Measurements from ENCODE around the gene NRXN2.

Gene NRXN2

GRCh38 chr11:64607381-64607985 lies 115.5 kb downstream of the NRXN2 start:
- no peaks in the 10 kb centered on the region for H3K27me3 ChIP-seq (replicated peaks in 2 of 5; ENCODE audit: control insufficient read depth in 4 of 5, insufficient read depth in 5 of 5, low read length in 4 of 5)
- POLR2A ChIA-PET, result no interaction called here
- no peak overlapping the region for H3K4me3 ChIP-seq (ENCODE audit: control insufficient read depth in 1 of 7, extremely low read depth in 1 of 7, insufficient read depth in 4 of 7, low read depth in 2 of 7, low read length in 6 of 7)
- CTCF ChIA-PET, result no interaction called here
- H3K4me1 ChIP-seq (ENCODE audit: control extremely low read depth in 1 of 4, control insufficient read depth in 4 of 4, insufficient read depth in 4 of 4, low read length in 3 of 4), result peaks cover 0 to 41% (median 25%) of the 10 kb centered on the region in 4 experiments
- H3K36me3 ChIP-seq (ENCODE audit: control insufficient read depth in 4 of 4, insufficient read depth in 4 of 4, low read length in 3 of 4), result no peaks in the 10 kb centered on the region
- H3K9me3 ChIP-seq (ENCODE audit: control extremely low read depth in 1 of 5, control insufficient read depth in 4 of 5, insufficient read depth in 2 of 5, low read depth in 1 of 5, low read length in 4 of 5), result no peaks in the 10 kb centered on the region
- no peak overlapping the region for H3K27ac ChIP-seq (ENCODE audit: insufficient read depth in 1 of 2, low read depth in 1 of 2, low read length in 2 of 2, poor library complexity in 1 of 2, severe bottlenecking in 2 of 2)
- WGBS (ENCODE audit: insufficient coverage), result 93% methylated on average over 21 of the region's 55 CpGs
- no peak for DNase-seq

DNA sequence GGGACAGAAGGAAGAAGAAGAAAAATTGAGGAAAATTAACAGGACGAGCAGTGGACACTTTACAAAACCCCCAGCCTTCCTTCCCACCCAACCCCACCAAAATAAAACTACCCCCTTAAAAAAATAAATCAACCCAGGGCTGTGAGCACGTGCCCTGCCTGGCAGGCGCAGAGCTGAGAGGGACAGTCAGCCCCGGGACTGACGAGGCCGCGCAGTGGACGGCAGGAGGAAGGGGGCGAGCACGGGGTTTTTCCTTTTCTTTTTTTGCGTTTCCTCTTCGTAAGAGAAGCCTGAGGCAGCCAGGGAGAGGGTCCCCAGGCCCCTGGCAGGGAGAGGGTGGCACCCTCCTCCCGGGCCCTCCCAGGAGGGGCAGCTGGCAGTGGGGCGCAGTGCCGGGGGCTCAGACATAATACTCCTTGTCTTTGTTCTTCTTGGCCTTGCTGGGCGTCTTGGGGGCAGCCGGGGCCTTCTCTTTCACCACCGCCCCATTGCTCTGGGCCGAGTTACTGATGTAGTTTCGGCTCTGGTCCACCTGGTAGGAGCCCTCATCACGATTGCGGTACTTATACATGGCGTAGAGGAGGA lies 116.1 kb downstream of the NRXN2 start:
- Histone ChIP-seq H3K36me3 (ENCODE audit: control insufficient read depth in 4 of 4, insufficient read depth in 4 of 4, low read length in 3 of 4) (no peaks in the 10 kb centered on the region), H3K27ac (ENCODE audit: insufficient read depth in 1 of 2, low read depth in 1 of 2, low read length in 2 of 2, poor library complexity in 1 of 2, severe bottlenecking in 2 of 2) (no peak overlapping the region), H3K27me3 (replicated peaks in 2 of 5; ENCODE audit: control insufficient read depth in 4 of 5, insufficient read depth in 5 of 5, low read length in 4 of 5) (no peaks in the 10 kb centered on the region), H3K4me3 (ENCODE audit: control insufficient read depth in 1 of 7, extremely low read depth in 1 of 7, insufficient read depth in 4 of 7, low read depth in 2 of 7, low read length in 6 of 7) (no peak overlapping the region), H3K4me1 (ENCODE audit: control extremely low read depth in 1 of 4, control insufficient read depth in 4 of 4, insufficient read depth in 4 of 4, low read length in 3 of 4) (peaks cover 0 to 35% (median 19%) of the 10 kb centered on the region in 4 experiments), H3K9me3 (ENCODE audit: control extremely low read depth in 1 of 5, control insufficient read depth in 4 of 5, insufficient read depth in 2 of 5, low read depth in 1 of 5, low read length in 4 of 5) (no peaks in the 10 kb centered on the region)
- CTCF ChIA-PET, result interaction anchor here (0.7 kb wide), 1 partner anchor 27 kb away, joined by 3 read pairs; no protein-coding TSS in a partner anchor
- POLR2A ChIA-PET, result no interaction called here
- 72% methylated on average over 17 of the region's 23 CpGs for WGBS (ENCODE audit: insufficient coverage)
- no peak for DNase-seq

- whole genome bisulfite sequencing (ENCODE audit: insufficient coverage), result 87% methylated on average over 10 of the region's 21 CpGs
- CTCF ChIA-PET, result interaction anchor here (0.7 to 1.4 kb wide), 2 partner anchors 15 to 28 kb away, joined by 3 to 4 read pairs; partner anchors contain the start of gene SLC22A12
Observed at GRCh38 chr11:64605656-64606585, 117.1 kb downstream of the NRXN2 start.

GRCh38 chr11:64605244-64605560 lies 117.8 kb downstream of the NRXN2 start:
- H3K27me3 ChIP-seq (replicated peaks in 2 of 5; ENCODE audit: control insufficient read depth in 4 of 5, insufficient read depth in 5 of 5, low read length in 4 of 5), result no peaks in the 10 kb centered on the region
- 69% methylated on average over 10 of the region's 10 CpGs for WGBS (ENCODE audit: insufficient coverage)

More at GRCh38 chr11:64605656-64606585, 117.1 kb downstream of the NRXN2 start:
- no peak overlapping the region for H3K27ac ChIP-seq (ENCODE audit: insufficient read depth in 1 of 2, low read depth in 1 of 2, low read length in 2 of 2, poor library complexity in 1 of 2, severe bottlenecking in 2 of 2)
- H3K27me3 ChIP-seq (replicated peaks in 2 of 5; ENCODE audit: control insufficient read depth in 4 of 5, insufficient read depth in 5 of 5, low read length in 4 of 5), result no peaks in the 10 kb centered on the region
- H3K4me1 ChIP-seq (ENCODE audit: control extremely low read depth in 1 of 4, control insufficient read depth in 4 of 4, insufficient read depth in 4 of 4, low read length in 3 of 4), result peaks cover 0 to 25% (median 9%) of the 10 kb centered on the region in 4 experiments
- POLR2A ChIA-PET, result interaction anchor here (1.2 kb wide), 1 partner anchor 15 kb away, joined by 3 read pairs; no protein-coding TSS in a partner anchor
- DNase-seq, result no peak
- H3K9me3 ChIP-seq (ENCODE audit: control extremely low read depth in 1 of 5, control insufficient read depth in 4 of 5, insufficient read depth in 2 of 5, low read depth in 1 of 5, low read length in 4 of 5), result peaks cover 0 to 3% (median 0%) of the 10 kb centered on the region in 5 experiments
- no peaks in the 10 kb centered on the region for H3K36me3 ChIP-seq (ENCODE audit: control insufficient read depth in 4 of 4, insufficient read depth in 4 of 4, low read length in 3 of 4)
- H3K4me3 ChIP-seq (ENCODE audit: control insufficient read depth in 1 of 7, extremely low read depth in 1 of 7, insufficient read depth in 4 of 7, low read depth in 2 of 7, low read length in 6 of 7), result no peak overlapping the region

DNA sequence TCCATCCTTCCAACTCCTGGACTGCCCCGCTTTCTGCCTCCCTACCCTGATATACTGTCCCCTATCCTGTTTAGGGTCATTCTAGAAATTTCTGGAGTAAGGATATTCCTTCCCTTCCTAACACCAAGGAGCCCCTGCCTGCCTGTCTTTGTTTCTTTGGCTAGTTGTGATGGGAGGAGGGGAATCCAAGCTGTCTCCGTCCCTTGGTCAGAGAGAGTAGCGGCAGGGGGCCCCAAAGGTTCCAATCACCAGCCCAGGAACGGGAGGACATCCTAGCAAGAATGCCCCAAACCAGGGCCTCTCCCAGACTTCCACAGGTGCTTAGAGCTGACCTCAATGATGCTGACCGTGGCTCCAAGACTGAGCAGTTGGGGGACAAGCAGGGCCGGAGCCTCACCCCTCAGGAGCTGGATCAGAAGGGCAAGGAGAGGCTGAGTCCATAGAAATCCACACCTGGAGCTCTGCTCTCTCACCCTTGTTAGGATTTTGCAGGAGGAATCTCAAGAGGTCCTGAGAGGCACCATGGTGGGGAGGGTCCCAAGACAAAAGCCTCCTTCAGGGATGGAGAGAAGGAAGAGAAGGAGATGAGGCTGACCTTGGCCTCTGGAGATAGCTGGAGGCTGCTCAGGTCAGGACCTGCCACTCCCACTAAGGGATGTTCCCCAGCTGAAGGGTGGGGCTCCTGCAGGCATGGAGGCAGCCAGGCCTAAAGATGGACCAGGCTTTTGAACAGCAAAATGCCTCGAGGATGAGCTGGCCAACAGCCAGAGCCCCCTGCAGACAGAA lies 118.3 kb downstream of the NRXN2 start:
- Histone ChIP-seq H3K9me3 (ENCODE audit: control extremely low read depth in 1 of 5, control insufficient read depth in 4 of 5, insufficient read depth in 2 of 5, low read depth in 1 of 5, low read length in 4 of 5) (peaks cover 0 to 3% (median 0%) of the 10 kb centered on the region in 5 experiments), H3K4me3 (ENCODE audit: control insufficient read depth in 1 of 7, extremely low read depth in 1 of 7, insufficient read depth in 4 of 7, low read depth in 2 of 7, low read length in 6 of 7) (no peak overlapping the region), H3K36me3 (ENCODE audit: control insufficient read depth in 4 of 4, insufficient read depth in 4 of 4, low read length in 3 of 4) (no peaks in the 10 kb centered on the region), H3K27me3 (replicated peaks in 2 of 5; ENCODE audit: control insufficient read depth in 4 of 5, insufficient read depth in 5 of 5, low read length in 4 of 5) (no peaks in the 10 kb centered on the region), H3K4me1 (ENCODE audit: control extremely low read depth in 1 of 4, control insufficient read depth in 4 of 4, insufficient read depth in 4 of 4, low read length in 3 of 4) (peaks cover 0 to 12% (median under 1%) of the 10 kb centered on the region in 4 experiments), H3K27ac (ENCODE audit: insufficient read depth in 1 of 2, low read depth in 1 of 2, low read length in 2 of 2, poor library complexity in 1 of 2, severe bottlenecking in 2 of 2) (no peak overlapping the region)
- ChIA-PET POLR2A (interaction anchor here (1.2 kb wide), 1 partner anchor 14 kb away, joined by 3 read pairs; no protein-coding TSS in a partner anchor), CTCF (interaction anchor here (1.4 kb wide), 1 partner anchor 14 kb away, joined by 4 read pairs; the partner anchor contains the start of gene SLC22A12)
- DNase-seq, result no peak
- WGBS (ENCODE audit: insufficient coverage), result 93% methylated on average over 5 of the region's 7 CpGs

More at GRCh38 chr11:64605244-64605560, 117.8 kb downstream of the NRXN2 start:
- peak; percentile 14 to 64 (median 52) for DNase-seq
- ChIA-PET POLR2A (interaction anchor here (1.2 kb wide), 1 partner anchor 15 kb away, joined by 3 read pairs; no protein-coding TSS in a partner anchor), CTCF (interaction anchor here (1.4 kb wide), 1 partner anchor 14 kb away, joined by 4 read pairs; the partner anchor contains the start of gene SLC22A12)
- Histone ChIP-seq H3K9me3 (ENCODE audit: control extremely low read depth in 1 of 5, control insufficient read depth in 4 of 5, insufficient read depth in 2 of 5, low read depth in 1 of 5, low read length in 4 of 5) (peaks cover 0 to 3% (median 0%) of the 10 kb centered on the region in 5 experiments), H3K36me3 (ENCODE audit: control insufficient read depth in 4 of 4, insufficient read depth in 4 of 4, low read length in 3 of 4) (no peaks in the 10 kb centered on the region), H3K27ac (ENCODE audit: insufficient read depth in 1 of 2, low read depth in 1 of 2, low read length in 2 of 2, poor library complexity in 1 of 2, severe bottlenecking in 2 of 2) (no peak overlapping the region), H3K4me3 (ENCODE audit: control insufficient read depth in 1 of 7, extremely low read depth in 1 of 7, insufficient read depth in 4 of 7, low read depth in 2 of 7, low read length in 6 of 7) (no peak overlapping the region), H3K4me1 (ENCODE audit: control extremely low read depth in 1 of 4, control insufficient read depth in 4 of 4, insufficient read depth in 4 of 4, low read length in 3 of 4) (peaks cover 0 to 18% (median 2%) of the 10 kb centered on the region in 4 experiments)

GRCh38 chr11:64603411-64604110 lies 119.4 kb downstream of the NRXN2 start:
- Histone ChIP-seq H3K36me3 (ENCODE audit: control insufficient read depth in 4 of 4, insufficient read depth in 4 of 4, low read length in 3 of 4) (no peaks in the 10 kb centered on the region), H3K9me3 (ENCODE audit: control extremely low read depth in 1 of 5, control insufficient read depth in 4 of 5, insufficient read depth in 2 of 5, low read depth in 1 of 5, low read length in 4 of 5) (peaks cover 0 to 3% (median 0%) of the 10 kb centered on the region in 5 experiments), H3K27ac (ENCODE audit: insufficient read depth in 1 of 2, low read depth in 1 of 2, low read length in 2 of 2, poor library complexity in 1 of 2, severe bottlenecking in 2 of 2) (no peak overlapping the region), H3K4me3 (ENCODE audit: control insufficient read depth in 1 of 7, extremely low read depth in 1 of 7, insufficient read depth in 4 of 7, low read depth in 2 of 7, low read length in 6 of 7) (no peak overlapping the region), H3K4me1 (ENCODE audit: control extremely low read depth in 1 of 4, control insufficient read depth in 4 of 4, insufficient read depth in 4 of 4, low read length in 3 of 4) (peaks cover 0 to 2% (median 0%) of the 10 kb centered on the region in 4 experiments), H3K27me3 (replicated peaks in 2 of 5; ENCODE audit: control insufficient read depth in 4 of 5, insufficient read depth in 5 of 5, low read length in 4 of 5) (no peaks in the 10 kb centered on the region)
- no peak for DNase-seq
- ChIA-PET CTCF (interaction anchor here (1.1 kb wide), 1 partner anchor 116 kb away, joined by 3 read pairs; no protein-coding TSS in a partner anchor), POLR2A (no interaction called here)
- WGBS (ENCODE audit: insufficient coverage), result 91% methylated on average over 9 of the region's 10 CpGs
